Gastrocnemius medialis (tissue), 4 donors: Measurements from ENCODE around the gene TMEM52.

Source experiments
- CTCF ChIP-seq, 5 experiments: fragments of 450-650 bp in 3 of 5; fragments of 200-600 bp in 2 of 5; sonication (generic) in 2 of 5; IDR thresholded peaks in 4 of 5; conservative IDR thresholded peaks in 1 of 5; 1 replicate in 4 of 5; 2 replicates in 1 of 5; pipeline ENCODE4 v1.5.1; 2016 to 2019; ENCODE audit warnings: antibody characterized with exemption in 5 of 5, mild to moderate bottlenecking in 3 of 5, moderate library complexity in 3 of 5
- POLR2A ChIP-seq, 2 donors: fragments of 450-650 bp; IDR thresholded peaks; one replicate each; pipeline ENCODE4 v1.6.1; 2017; ENCODE audit warnings: antibody characterized with exemption in 2 of 2, mild to moderate bottlenecking in 2 of 2, moderate library complexity in 2 of 2

GRCh38 chr1:1877865-1878436 lies 41.1 kb downstream of the TMEM52 start:
- TF ChIP-seq CTCF (IDR thresholded peaks at IDR 0.05 in 4 of 5, conservative IDR thresholded peaks at IDR 0.05 in 1 of 5) = no peak
- no peak for TF ChIP-seq POLR2A (IDR thresholded peaks at IDR 0.05)
